Stomach (tissue), 9 donors: ENCODE results near the gene MRPL55. TPM values are rescaled to one million over a fixed set of nuclear protein-coding genes. Genes with fewer than 3 reads are reported as not detected.

Experiments
- DNase-seq, 2 donors: peaks; one replicate each; pipeline versions ENCODE4 v3.0.0 to v3.0.0-alpha.2; 2013 to 2019
- H3K27ac ChIP-seq, 5 donors: fragments of 200-600 bp in 4 of 5; sonication (generic) in 4 of 5; one replicate each; pipeline ENCODE4 v1.5.1; 2013 to 2019; ENCODE audit warnings: mild to moderate bottlenecking in 1 of 5, moderate library complexity in 1 of 5
- H3K27me3 ChIP-seq, 3 donors: fragments of 200-600 bp; sonication (generic); one replicate each; pipeline ENCODE4 v1.5.1; 2017 to 2019; ENCODE audit warnings: mixed run types in 1 of 3
- H3K36me3 ChIP-seq, 4 donors: fragments of 200-600 bp; sonication (generic); 1 replicate in 3 of 4; 2 replicates in 1 of 4; pipeline ENCODE4 v1.5.1; 2016 to 2019
- H3K4me1 ChIP-seq, 4 donors: fragments of 200-600 bp; sonication (generic); one replicate each; pipeline ENCODE4 v1.5.1; 2016 to 2019
- H3K4me3 ChIP-seq, 4 donors: fragments of 200-600 bp; sonication (generic) in 3 of 4; one replicate each; pipeline ENCODE4 v1.5.1; 2016 to 2019; ENCODE audit warnings: mild to moderate bottlenecking in 1 of 4
- H3K9me3 ChIP-seq, 4 donors: fragments of 200-600 bp; sonication (generic); one replicate each; pipeline ENCODE4 v1.5.1; 2016 to 2019
- EP300 ChIP-seq: sonication (generic); formaldehyde crosslinking; IDR thresholded peaks from one replicate; pipeline ENCODE4 v1.6.1; 2017; ENCODE audit warnings: antibody characterized with exemption
- POLR2A ChIP-seq, 4 donors: fragments of 450-650 bp; IDR thresholded peaks; one replicate each; pipeline ENCODE4 v1.6.1; 2016; ENCODE audit warnings: antibody characterized with exemption in 4 of 4, control low read depth in 2 of 4, mild to moderate bottlenecking in 1 of 4, moderate library complexity in 1 of 4
- POLR2AphosphoS5 ChIP-seq, 3 donors: sonication (generic); formaldehyde crosslinking; IDR thresholded peaks; one replicate each; pipeline ENCODE4 v1.6.1; 2016; ENCODE audit warnings: antibody characterized with exemption in 3 of 3
- whole genome bisulfite sequencing, 5 donors: extraction: QIAGEN DNeasy Blood & Tissue Kit in 3 of 5; methylation state at CpG; one replicate each; pipeline versions ENCODE4 v1.1.5 to v1.1.7; 2013 to 2018; 5-methylcytosine and 5-hydroxymethylcytosine counted together
- intact Hi-C: fragments of 100-400 bp; cut with DNase I; formaldehyde crosslinking; loops from one replicate; pipeline ENCODE4 v1.15.1; 2023; ENCODE audit warnings: low total_unique reads
- polyA plus RNA-seq, 3 donors: library from polyadenylated mRNA; stranded (reverse); fragments of 200-250 nt; gene quantifications; one replicate each; pipeline ENCODE4 v1.2.3, GENCODE V29; 2013
- total RNA-seq, 5 donors: library from RNA; depleted of rRNA; stranded (reverse); fragments of >200 nt; gene quantifications; one replicate each; pipeline versions ENCODE4 v1.1.0 to v1.2.3, GENCODE V29; 2014 to 2016
- TF ChIP-seq, protein P1 (sequence below), 7 experiments: fragments of 450-650 bp in 4 of 7; fragments of 200-600 bp in 3 of 7; sonication (generic) in 3 of 7; IDR thresholded peaks; one replicate each; pipeline ENCODE4 v1.5.1; 2016 to 2019; ENCODE audit warnings: antibody characterized with exemption in 7 of 7, control low read depth in 2 of 7, mild to moderate bottlenecking in 1 of 7
- donor health status: healthy with polysubstance abuse.
- donor health status: Bipolar disorder and iron deficiency.
- donor health status: healthy.

The MRPL55 gene
- total and polyA plus RNA-seq, 8 donors: 18.7 to 158 (median 100) TPM

DNA sequence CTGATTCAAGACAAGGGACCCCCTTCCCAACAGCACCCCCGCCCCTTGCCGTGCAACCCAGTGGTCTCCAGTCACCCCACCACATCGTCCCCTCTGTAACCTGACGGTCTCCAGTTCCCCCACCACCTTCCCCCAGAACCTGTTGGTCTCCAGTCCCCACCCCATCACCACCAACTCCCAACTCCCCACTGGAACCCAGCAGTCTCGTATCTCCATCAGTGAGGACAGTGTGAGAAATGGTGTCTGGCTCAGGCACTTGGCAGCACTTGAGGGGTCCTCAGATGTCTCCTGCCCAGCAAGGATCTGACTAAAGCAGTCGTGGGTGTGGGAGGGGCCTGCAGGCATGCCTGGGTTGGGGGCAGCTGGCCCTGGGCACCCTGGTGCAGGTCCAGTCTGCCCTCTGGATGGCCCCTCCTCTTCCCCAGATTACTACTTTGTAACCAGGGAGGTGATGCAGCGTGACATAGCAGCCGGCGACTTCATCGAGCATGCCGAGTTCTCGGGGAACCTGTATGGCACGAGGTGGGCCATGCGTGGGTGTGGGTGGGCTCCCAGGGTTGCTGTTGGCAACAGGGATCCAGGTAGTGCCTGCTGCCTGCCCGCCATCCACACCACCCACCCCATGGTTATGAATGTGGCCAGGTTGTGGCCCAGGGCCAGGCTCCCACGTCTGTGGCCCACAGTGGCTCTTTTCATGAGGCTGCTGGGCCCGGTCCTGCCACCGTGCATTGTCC lies 37.5 kb upstream of the MRPL55 start:
- intact Hi-C loops: loop anchor here (10.0 kb wide), 1 partner anchor 52 kb away; no protein-coding TSS in a partner anchor
- H3K4me3 ChIP-seq: no peak overlapping the region
- WGBS, 5 donors: 87 to 91% (median 89%) methylated on average over 11 to 18 of the region's 18 CpGs
- no peak overlapping the region for H3K27ac ChIP-seq
- peaks cover 29 to 48% (median 46%) of the 10 kb centered on the region in 4 donors for H3K36me3 ChIP-seq
- no peak for TF ChIP-seq POLR2AphosphoS5 (IDR thresholded peaks at IDR 0.05)
- TF ChIP-seq EP300: no peak
- TF ChIP-seq POLR2A (IDR thresholded peaks at IDR 0.05): no peak
- TF ChIP-seq, protein P1, sequence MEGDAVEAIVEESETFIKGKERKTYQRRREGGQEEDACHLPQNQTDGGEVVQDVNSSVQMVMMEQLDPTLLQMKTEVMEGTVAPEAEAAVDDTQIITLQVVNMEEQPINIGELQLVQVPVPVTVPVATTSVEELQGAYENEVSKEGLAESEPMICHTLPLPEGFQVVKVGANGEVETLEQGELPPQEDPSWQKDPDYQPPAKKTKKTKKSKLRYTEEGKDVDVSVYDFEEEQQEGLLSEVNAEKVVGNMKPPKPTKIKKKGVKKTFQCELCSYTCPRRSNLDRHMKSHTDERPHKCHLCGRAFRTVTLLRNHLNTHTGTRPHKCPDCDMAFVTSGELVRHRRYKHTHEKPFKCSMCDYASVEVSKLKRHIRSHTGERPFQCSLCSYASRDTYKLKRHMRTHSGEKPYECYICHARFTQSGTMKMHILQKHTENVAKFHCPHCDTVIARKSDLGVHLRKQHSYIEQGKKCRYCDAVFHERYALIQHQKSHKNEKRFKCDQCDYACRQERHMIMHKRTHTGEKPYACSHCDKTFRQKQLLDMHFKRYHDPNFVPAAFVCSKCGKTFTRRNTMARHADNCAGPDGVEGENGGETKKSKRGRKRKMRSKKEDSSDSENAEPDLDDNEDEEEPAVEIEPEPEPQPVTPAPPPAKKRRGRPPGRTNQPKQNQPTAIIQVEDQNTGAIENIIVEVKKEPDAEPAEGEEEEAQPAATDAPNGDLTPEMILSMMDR (IDR thresholded peaks at IDR 0.05): no peak
- H3K4me1 ChIP-seq: peaks cover 62 to 97% (median 79%) of the 10 kb centered on the region in 4 donors
- DNase-seq: no peak
- H3K9me3 ChIP-seq: no peaks in the 10 kb centered on the region
- no peaks in the 10 kb centered on the region for H3K27me3 ChIP-seq

DNA sequence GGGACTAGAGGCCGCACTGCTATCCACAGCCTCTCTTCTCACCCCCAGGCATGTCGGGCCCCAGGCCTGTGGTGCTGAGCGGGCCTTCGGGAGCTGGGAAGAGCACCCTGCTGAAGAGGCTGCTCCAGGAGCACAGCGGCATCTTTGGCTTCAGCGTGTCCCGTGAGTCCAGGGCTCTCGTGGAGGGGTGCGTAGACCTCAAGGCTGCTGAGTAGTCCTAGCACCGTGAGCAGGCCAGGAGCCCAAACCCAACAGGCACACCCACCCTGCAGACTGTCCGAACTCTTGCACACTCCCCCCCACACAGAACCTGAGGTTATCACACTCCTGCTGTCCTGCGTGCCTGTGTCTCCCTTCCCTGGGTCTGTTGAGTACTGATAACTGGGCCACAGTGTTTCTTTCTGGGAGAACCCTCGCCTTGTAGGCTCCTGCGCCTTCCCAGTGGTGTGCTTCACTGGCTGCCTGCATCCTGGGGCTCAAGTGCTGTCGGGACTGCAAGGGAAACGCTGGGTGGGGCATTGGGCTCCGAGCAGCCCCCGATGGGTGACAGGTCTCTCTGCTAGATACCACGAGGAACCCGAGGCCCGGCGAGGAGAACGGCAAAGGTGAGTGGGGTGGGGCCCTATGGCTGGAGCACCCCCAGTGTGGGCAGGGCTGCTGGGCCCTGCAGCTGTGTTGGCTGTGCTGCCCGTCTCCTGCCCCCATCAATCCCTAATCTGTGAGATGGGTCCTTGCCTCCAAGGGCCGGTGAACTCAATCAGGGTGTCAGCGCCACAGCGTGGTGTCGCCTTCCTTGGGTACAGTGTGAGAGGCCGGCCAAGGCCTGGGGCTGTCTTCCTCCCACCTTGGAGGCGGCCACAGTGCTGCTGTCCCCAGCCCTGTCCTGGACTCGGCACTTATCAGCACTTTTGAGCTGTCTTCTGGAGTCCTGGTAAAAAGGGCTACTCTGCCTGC lies 36.6 kb upstream of the MRPL55 start:
- intact Hi-C loops: loop anchor here (10.0 kb wide), 1 partner anchor 51 kb away; no protein-coding TSS in a partner anchor
- peak in 1 of 2 donors; percentile 12 for DNase-seq
- Histone ChIP-seq H3K4me3 (no peak overlapping the region), H3K27me3 (no peaks in the 10 kb centered on the region), H3K27ac (no peak overlapping the region), H3K4me1 (peaks cover 62 to 97% (median 79%) of the 10 kb centered on the region in 4 donors), H3K9me3 (no peaks in the 10 kb centered on the region), H3K36me3 (peaks cover 29 to 48% (median 46%) of the 10 kb centered on the region in 4 donors)
- 89 to 94% (median 90%) methylated on average over 17 to 31 of the region's 31 CpGs for WGBS, 5 donors
- no peak for TF ChIP-seq EP300
- TF ChIP-seq, protein P1 (IDR thresholded peaks at IDR 0.05): no peak
- no peak for TF ChIP-seq POLR2AphosphoS5 (IDR thresholded peaks at IDR 0.05)
- TF ChIP-seq POLR2A (IDR thresholded peaks at IDR 0.05): no peak

DNA sequence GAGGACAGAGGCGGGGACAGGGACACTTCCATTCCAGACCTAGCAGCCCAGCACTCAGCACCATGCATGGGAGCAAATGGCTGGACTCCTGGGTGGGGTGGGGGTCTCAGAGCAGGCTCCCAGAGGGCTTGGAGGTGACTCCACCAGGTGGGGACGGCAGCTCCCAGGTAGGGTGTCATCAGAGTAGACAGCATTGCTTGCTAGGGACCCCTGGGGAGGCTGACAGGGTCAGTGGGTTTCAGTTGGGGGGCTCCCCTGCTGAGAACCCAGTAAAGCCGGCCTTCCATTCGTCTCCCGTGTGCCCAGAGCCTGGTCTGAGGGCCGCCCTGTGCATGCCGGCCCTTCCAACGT lies 35.9 kb upstream of the MRPL55 start:
- Histone ChIP-seq H3K36me3 (peaks cover 29 to 48% (median 45%) of the 10 kb centered on the region in 4 donors), H3K27ac (no peak overlapping the region), H3K4me3 (no peak overlapping the region), H3K27me3 (no peaks in the 10 kb centered on the region), H3K9me3 (no peaks in the 10 kb centered on the region), H3K4me1 (peaks cover 56 to 92% (median 73%) of the 10 kb centered on the region in 4 donors)
- DNase-seq: no peak
- TF ChIP-seq POLR2AphosphoS5 (IDR thresholded peaks at IDR 0.05): no peak
- TF ChIP-seq POLR2A (IDR thresholded peaks at IDR 0.05): no peak
- no peak for TF ChIP-seq EP300
- TF ChIP-seq, protein P1 (IDR thresholded peaks at IDR 0.05): no peak
- intact Hi-C loops: loop anchor here (10.0 kb wide), 1 partner anchor 50 kb away; no protein-coding TSS in a partner anchor
- WGBS, 5 donors: 77 to 92% (median 85%) methylated on average over 8 of the region's 8 CpGs
